ENCODE results near the gene NAALADL2.

- TF ChIP-seq TEAD4 (IDR thresholded peaks at IDR 0.05) (no peak), TAF1 (IDR thresholded peaks at IDR 0.05; ENCODE audit: low read depth) (no peak), FOXM1 (IDR thresholded peaks at IDR 0.05; ENCODE audit: borderline replicate concordance, low read depth) (no peak), EP300 (IDR thresholded peaks at IDR 0.05; ENCODE audit: borderline replicate concordance) (no peak), MAX (IDR thresholded peaks at IDR 0.05) (no peak), NFIC (IDR thresholded peaks at IDR 0.05) (no peak), TCF12 (IDR thresholded peaks at IDR 0.05; ENCODE audit: low read depth) (no peak), USF1 (IDR thresholded peaks at IDR 0.05) (no peak), RAD21 (IDR thresholded peaks at IDR 0.05; ENCODE audit: low read depth) (peak; percentile 29; the same call in 1 of the 2 replicates), CEBPB (IDR thresholded peaks at IDR 0.05) (no peak), REST (IDR thresholded peaks at IDR 0.05; ENCODE audit: low read depth) (no peak), ZBTB7A (IDR thresholded peaks at IDR 0.05; ENCODE audit: low read depth) (no peak), YY1 (IDR thresholded peaks at IDR 0.05; ENCODE audit: low read depth) (no peak)
Observed at GRCh38 chr3:174891524-174892203, 32.5 kb downstream of the NAALADL2 start.
